MM.1S (cell line): ENCODE data around the gene CACNA1D.

Experiments used
- CTCF ChIP-seq: fragments of 300-600 bp; sonication (generic); IDR thresholded peaks from 2 replicates; pipeline ENCODE4 v1.5.1; 2016; ENCODE audit warnings: antibody characterized with exemption, low read length, mixed read lengths
- EZH2 ChIP-seq: fragments of 300-600 bp; sonication (generic); optimal IDR thresholded peaks from 2 replicates; pipeline ENCODE3; 2017; ENCODE audit warnings: low read depth, mild to moderate bottlenecking, antibody characterized with exemption, low read length, mixed read lengths

GRCh38 chr3:53674582-53674981, 180.2 kb downstream of the CACNA1D start:
- TF ChIP-seq CTCF = no peak
- TF ChIP-seq EZH2 = no peak
